Gastrocnemius medialis (tissue), 4 donors: ENCODE results near the gene IFT27. TPM values are rescaled to one million over a fixed set of nuclear protein-coding genes. Genes with fewer than 3 reads are reported as not detected.

ENCODE experiments used
- ATAC-seq, 2 donors: fragments of 150-250 bp; one replicate each; pipeline ENCODE4 v1.9.1; 2016
- DNase-seq, 2 donors: peaks; one replicate each; pipeline ENCODE4 v3.0.0-alpha.2; 2019
- H3K27ac ChIP-seq, 4 donors: fragments of 200-600 bp; sonication (generic); 1 replicate in 1 of 4; 2 replicates in 3 of 4; pipeline ENCODE4 v1.5.1; 2016 to 2018; ENCODE audit warnings: mild to moderate bottlenecking in 2 of 4, moderate library complexity in 1 of 4
- H3K27me3 ChIP-seq, 3 donors: fragments of 200-600 bp; sonication (generic) in 2 of 3; 1 replicate in 1 of 3; 2 replicates in 2 of 3; pipeline versions ENCODE4 v1.5.1 to v1.6.0; 2016 to 2019; ENCODE audit warnings: mild to moderate bottlenecking in 1 of 3, moderate library complexity in 1 of 3
- H3K36me3 ChIP-seq, 2 donors: fragments of 200-600 bp; sonication (generic) in 1 of 2; one replicate each; pipeline ENCODE4 v1.5.1; 2017 to 2018
- H3K4me1 ChIP-seq, 2 donors: fragments of 200-600 bp; sonication (generic) in 1 of 2; one replicate each; pipeline ENCODE4 v1.5.1; 2016 to 2017; ENCODE audit warnings: mild to moderate bottlenecking in 2 of 2
- H3K4me3 ChIP-seq, 4 donors: fragments of 200-600 bp; sonication (generic) in 3 of 4; 1 replicate in 1 of 4; 2 replicates in 3 of 4; pipeline ENCODE4 v1.5.1; 2016 to 2019; ENCODE audit warnings: mild to moderate bottlenecking in 2 of 4
- H3K9me3 ChIP-seq, 3 donors: fragments of 200-600 bp; sonication (generic) in 2 of 3; 1 replicate in 1 of 3; 2 replicates in 2 of 3; pipeline ENCODE4 v1.5.1; 2016 to 2019
- POLR2A ChIP-seq, 2 donors: fragments of 450-650 bp; IDR thresholded peaks; one replicate each; pipeline ENCODE4 v1.6.1; 2017; ENCODE audit warnings: antibody characterized with exemption in 2 of 2, mild to moderate bottlenecking in 2 of 2, moderate library complexity in 2 of 2
- in situ Hi-C, 4 donors: fragments of 200-750 bp; cut with MboI; loops; one replicate each; pipeline versions ENCODE4 v1.15.0 to v1.8.0; 2017; ENCODE audit warnings: low sequenced_read_pairs in 4 of 4
- intact Hi-C: fragments of 100-400 bp; cut with DNase I; formaldehyde crosslinking; loops from one replicate; pipeline ENCODE4 v1.15.1; 2023; ENCODE audit warnings: low total_unique reads
- total RNA-seq, 4 donors: library from RNA; depleted of rRNA; stranded (reverse); fragments of >200 nt; gene quantifications; one replicate each; pipeline versions ENCODE4 v1.1.0 to v1.2.3, GENCODE V29; 2016
- TF ChIP-seq, protein P1 (sequence below), 5 experiments: fragments of 450-650 bp in 3 of 5; fragments of 200-600 bp in 2 of 5; sonication (generic) in 2 of 5; IDR thresholded peaks in 4 of 5; conservative IDR thresholded peaks in 1 of 5; 1 replicate in 4 of 5; 2 replicates in 1 of 5; pipeline ENCODE4 v1.5.1; 2016 to 2019; ENCODE audit warnings: antibody characterized with exemption in 5 of 5, mild to moderate bottlenecking in 3 of 5, moderate library complexity in 3 of 5

Gene IFT27
- total RNA-seq, 4 donors from 2014 or later, result 2.4 to 8.3 (median 6.7) TPM

GRCh38 chr22:36713436-36713835, 62.5 kb downstream of the IFT27 start:
- intact Hi-C loops, result no loop called here
- Histone ChIP-seq H3K4me1 (no peaks in the 10 kb centered on the region), H3K27me3 (peaks cover 0 to 18% (median 15%) of the 10 kb centered on the region in 3 donors), H3K4me3 (no peak overlapping the region), H3K9me3 (no peaks in the 10 kb centered on the region), H3K36me3 (no peaks in the 10 kb centered on the region), H3K27ac (no peak overlapping the region)
- ATAC-seq (no peak), DNase-seq (no peak)
- TF ChIP-seq, protein P1, sequence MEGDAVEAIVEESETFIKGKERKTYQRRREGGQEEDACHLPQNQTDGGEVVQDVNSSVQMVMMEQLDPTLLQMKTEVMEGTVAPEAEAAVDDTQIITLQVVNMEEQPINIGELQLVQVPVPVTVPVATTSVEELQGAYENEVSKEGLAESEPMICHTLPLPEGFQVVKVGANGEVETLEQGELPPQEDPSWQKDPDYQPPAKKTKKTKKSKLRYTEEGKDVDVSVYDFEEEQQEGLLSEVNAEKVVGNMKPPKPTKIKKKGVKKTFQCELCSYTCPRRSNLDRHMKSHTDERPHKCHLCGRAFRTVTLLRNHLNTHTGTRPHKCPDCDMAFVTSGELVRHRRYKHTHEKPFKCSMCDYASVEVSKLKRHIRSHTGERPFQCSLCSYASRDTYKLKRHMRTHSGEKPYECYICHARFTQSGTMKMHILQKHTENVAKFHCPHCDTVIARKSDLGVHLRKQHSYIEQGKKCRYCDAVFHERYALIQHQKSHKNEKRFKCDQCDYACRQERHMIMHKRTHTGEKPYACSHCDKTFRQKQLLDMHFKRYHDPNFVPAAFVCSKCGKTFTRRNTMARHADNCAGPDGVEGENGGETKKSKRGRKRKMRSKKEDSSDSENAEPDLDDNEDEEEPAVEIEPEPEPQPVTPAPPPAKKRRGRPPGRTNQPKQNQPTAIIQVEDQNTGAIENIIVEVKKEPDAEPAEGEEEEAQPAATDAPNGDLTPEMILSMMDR (IDR thresholded peaks at IDR 0.05 in 4 of 5, conservative IDR thresholded peaks at IDR 0.05 in 1 of 5), result no peak
- no peak for TF ChIP-seq POLR2A (IDR thresholded peaks at IDR 0.05)
- in situ Hi-C loops, result no loop called here

Other genes starting within 250 kb of the IFT27 start
- 100 to 1,000 TPM; 208 to 319 (median 290) TPM for gene EIF3D, start 247.0 kb downstream of the IFT27 start, total RNA-seq
- not detected for gene CACNG2, start 72.4 kb downstream of the IFT27 start, total RNA-seq
- gene PVALB, start 40.9 kb upstream of the IFT27 start, total RNA-seq, result 1 to 10 TPM in 2 of 4 donors, not detected in 2; 1.2 to 4.1 TPM
- gene NCF4, start 84.9 kb upstream of the IFT27 start, total RNA-seq, result 1 to 10 TPM; 1.8 to 5.5 (median 2.9) TPM
- 1 to 10 TPM; 1.2 to 2.0 (median 1.6) TPM for gene CSF2RB, start 137.5 kb upstream of the IFT27 start, total RNA-seq
- 10 to 100 TPM; 42.2 to 66.5 (median 51.9) TPM for gene TST, start 243.3 kb upstream of the IFT27 start, total RNA-seq
- gene MPST, start 243.6 kb upstream of the IFT27 start, total RNA-seq, result 100 to 1,000 TPM; 131 to 161 (median 146) TPM